Fibroblast of the aortic adventitia (primary cell): ENCODE results near the gene DMAP1. TPM values are rescaled to one million over a fixed set of nuclear protein-coding genes. Genes with fewer than 3 reads are reported as not detected.

ENCODE experiments used
- DNase-seq: peaks from one replicate; pipeline ENCODE4 v3.0.0-alpha.2; 2010; ENCODE audit warnings: low read depth
- H3K4me3 ChIP-seq: 2 replicates; pipeline ENCODE4 v1.5.1; 2011; ENCODE audit warnings: low read depth, mild to moderate bottlenecking, control low read depth, low read length, moderate library complexity
- total RNA-seq: library from RNA; depleted of rRNA; stranded (reverse); fragments of >200 nt; gene quantifications from 2 replicates; pipeline ENCODE4 v1.2.3, GENCODE V29; 2012; ENCODE audit warnings: low replicate concordance
- TF ChIP-seq, protein P1 (sequence below): IDR thresholded peaks from 2 replicates; pipeline ENCODE4 v1.5.1; 2011; ENCODE audit warnings: mild to moderate bottlenecking, low read length, control low read depth, inconsistent platforms; ENCODE audit not compliant: insufficient read depth

Gene DMAP1
- total RNA-seq, 1 donor = 19.8 TPM

DNA sequence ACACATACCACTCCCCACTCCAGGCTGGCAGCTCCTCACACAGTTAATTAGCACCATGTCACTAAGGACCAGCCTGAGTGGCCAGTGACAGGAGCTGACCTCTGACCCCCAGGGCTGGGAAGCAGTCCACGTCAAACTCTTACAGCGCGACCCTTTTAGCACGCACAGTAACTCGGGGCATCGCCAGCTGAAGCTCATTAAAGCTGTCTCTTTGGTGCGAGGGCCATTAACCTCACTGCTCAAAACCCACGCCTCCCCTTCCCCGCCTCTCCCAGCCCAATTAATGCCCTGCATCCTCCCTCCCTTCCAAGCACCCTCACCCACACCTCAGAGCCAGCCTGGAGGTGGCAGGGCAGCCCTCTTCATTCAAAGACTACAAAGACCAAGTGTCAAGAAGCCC lies 31.7 kb downstream of the DMAP1 start:
- DNase-seq = no peak
- TF ChIP-seq, protein P1, sequence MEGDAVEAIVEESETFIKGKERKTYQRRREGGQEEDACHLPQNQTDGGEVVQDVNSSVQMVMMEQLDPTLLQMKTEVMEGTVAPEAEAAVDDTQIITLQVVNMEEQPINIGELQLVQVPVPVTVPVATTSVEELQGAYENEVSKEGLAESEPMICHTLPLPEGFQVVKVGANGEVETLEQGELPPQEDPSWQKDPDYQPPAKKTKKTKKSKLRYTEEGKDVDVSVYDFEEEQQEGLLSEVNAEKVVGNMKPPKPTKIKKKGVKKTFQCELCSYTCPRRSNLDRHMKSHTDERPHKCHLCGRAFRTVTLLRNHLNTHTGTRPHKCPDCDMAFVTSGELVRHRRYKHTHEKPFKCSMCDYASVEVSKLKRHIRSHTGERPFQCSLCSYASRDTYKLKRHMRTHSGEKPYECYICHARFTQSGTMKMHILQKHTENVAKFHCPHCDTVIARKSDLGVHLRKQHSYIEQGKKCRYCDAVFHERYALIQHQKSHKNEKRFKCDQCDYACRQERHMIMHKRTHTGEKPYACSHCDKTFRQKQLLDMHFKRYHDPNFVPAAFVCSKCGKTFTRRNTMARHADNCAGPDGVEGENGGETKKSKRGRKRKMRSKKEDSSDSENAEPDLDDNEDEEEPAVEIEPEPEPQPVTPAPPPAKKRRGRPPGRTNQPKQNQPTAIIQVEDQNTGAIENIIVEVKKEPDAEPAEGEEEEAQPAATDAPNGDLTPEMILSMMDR = no peak
- H3K4me3 ChIP-seq = no peak overlapping the region

DNA sequence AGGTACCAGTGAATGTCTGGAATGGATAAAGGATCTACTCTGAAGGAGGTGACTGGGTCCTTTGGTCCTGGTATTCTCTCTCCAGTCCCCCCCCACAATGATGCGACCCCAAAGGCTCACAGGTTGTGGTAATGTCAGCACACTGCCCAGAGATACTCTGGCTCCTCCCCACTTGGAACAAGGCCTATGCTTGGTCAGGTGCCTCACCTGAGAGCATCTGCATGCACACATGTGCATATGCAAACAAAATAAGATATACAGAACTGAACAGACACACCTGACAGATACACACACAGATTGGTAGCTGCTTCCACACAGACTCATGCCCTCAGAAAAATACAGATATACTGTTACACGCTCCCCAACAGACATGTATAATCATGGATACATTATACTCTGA lies 33.5 kb downstream of the DMAP1 start:
- no peak for DNase-seq
- TF ChIP-seq, protein P1 = no peak
- H3K4me3 ChIP-seq = no peak overlapping the region

DNA sequence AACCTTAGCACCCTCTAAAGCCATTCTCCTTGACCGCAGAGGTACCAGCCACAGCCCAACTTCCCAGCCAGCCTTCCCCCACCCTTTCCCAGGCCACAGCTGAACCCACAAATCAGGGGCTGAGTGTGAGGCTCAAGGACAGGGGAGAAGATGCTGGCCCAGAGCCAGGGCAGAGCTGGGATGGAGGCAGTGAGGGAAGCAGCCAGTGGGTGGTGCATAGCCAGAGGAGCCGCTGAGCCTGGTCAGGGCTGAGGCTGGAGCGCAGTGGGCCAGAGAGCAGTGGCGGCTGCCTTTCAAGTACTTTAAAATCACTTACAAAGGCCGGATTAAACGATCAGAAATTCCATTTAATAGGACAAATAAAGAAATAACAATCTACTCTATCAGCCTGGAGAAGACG lies 36.3 kb downstream of the DMAP1 start:
- peak; percentile 2 for DNase-seq
- TF ChIP-seq, protein P1 = no peak
- no peak overlapping the region for H3K4me3 ChIP-seq

DNA sequence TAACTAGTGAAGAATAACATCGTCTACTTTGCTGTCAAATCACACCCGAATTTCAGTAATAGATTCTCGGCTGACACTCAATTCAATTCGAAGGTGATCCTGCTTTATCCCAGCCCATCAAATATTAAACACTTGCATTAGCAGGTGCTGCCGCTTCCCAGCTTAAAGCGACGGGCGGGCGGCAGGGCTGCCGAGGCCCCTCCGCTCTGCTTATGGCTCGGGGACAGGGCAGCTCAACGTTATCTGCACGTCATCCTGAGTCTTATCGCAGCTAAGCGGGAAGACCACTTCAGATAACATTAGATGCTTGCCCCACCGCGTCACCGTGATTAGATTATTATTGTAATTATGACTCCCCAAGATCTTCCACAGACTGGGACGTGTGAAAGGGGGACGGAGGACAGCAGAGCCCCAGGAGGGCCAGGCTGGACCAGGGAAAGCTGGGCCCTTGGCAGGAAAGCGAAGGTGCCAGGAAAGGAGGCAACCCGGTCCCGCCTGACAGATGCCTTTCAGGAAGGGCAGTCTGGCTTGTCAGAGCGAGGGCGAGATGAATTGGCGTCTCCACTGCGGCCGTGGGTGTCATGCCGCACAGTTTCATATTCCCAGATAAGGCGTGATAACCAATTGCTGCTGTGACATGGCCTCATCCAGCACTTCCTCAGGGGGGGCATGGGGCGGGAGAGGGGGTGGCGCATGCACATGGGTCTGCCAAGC lies 37.0 kb downstream of the DMAP1 start:
- no peak overlapping the region for H3K4me3 ChIP-seq
- TF ChIP-seq, protein P1 = no peak
- no peak for DNase-seq

DNA sequence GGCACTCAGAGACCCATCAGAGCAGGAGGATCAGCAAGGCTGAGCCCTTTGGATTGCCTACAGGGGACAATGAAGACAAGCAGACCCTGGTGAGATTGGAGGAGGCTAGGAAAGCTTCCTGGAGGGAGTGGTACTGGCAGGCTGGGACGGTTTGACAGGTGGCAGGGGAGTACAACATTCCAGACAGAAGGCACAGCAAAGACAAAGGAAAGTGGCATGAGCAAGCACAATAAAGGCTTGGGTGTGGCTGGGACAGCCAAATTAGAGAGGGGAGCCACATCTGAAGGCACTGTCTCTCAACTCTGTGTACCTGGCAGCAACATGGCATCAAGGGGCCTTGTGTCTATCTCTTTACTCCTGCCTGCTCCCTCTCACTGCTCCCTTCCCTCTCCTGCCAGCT lies 38.2 kb downstream of the DMAP1 start:
- no peak for DNase-seq
- TF ChIP-seq, protein P1 = no peak
- H3K4me3 ChIP-seq = no peak overlapping the region

DNA sequence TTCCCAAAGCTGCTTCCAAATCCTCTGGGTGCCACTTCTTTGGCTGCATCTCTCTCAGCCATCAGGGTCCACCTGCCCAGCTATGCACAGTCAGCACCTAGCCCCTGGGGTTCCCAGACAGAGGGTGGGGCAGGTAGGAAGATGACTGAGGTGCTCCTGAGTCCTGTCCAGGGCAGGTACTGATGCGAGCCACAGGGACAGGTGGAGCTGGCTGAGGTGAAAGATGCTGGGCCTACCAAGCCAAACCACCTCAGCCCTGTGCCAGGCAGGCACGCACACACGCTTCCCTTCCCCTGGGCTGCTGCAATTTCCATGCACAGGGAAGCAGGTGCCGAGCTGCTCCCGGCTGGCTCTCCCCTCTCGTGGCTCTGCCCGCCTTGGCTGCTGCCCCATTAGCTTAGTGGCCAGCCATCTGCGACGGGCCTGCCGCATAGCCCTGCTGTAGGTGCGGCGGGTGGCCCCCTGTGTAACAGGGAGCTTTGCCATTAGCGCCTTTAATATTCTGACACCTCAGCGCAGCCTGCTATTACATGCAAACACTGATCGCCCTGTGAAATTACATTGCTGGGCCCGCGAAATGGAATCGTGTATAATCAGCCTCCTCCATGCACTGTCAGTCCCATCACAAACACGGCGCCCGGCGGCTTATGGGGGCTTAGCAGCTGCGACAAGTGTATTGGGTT lies 38.9 kb downstream of the DMAP1 start:
- no peak overlapping the region for H3K4me3 ChIP-seq
- TF ChIP-seq, protein P1 = no peak
- DNase-seq = no peak
